GM12891 (cell line): ENCODE measurements around the gene NPM1.

ENCODE experiments used
- PAX5 ChIP-seq: IDR thresholded peaks from 2 replicates; pipeline ENCODE4 v1.6.1; 2011; ENCODE audit warnings: low read length, moderate library complexity, mild to moderate bottlenecking; ENCODE audit not compliant: insufficient read depth, severe bottlenecking
- POLR2A ChIP-seq: IDR thresholded peaks from 2 replicates; pipeline ENCODE4 v1.6.1; 2011; ENCODE audit warnings: low read depth, low read length, control low read depth
- POLR2AphosphoS5 ChIP-seq: IDR thresholded peaks from 2 replicates; pipeline ENCODE4 v1.6.1; 2011; ENCODE audit warnings: low read depth, low read length, control low read depth
- POU2F2 ChIP-seq: IDR thresholded peaks from 2 replicates; pipeline ENCODE4 v1.6.1; 2011; ENCODE audit warnings: low read depth, mild to moderate bottlenecking, control low read depth, low read length, moderate library complexity
- SPI1 ChIP-seq: IDR thresholded peaks from 2 replicates; pipeline ENCODE4 v1.6.1; 2011; ENCODE audit warnings: low read depth, low read length, control low read depth
- TAF1 ChIP-seq: IDR thresholded peaks from 2 replicates; pipeline ENCODE4 v1.6.1; 2011; ENCODE audit warnings: low read depth, low read length, control low read depth

DNA sequence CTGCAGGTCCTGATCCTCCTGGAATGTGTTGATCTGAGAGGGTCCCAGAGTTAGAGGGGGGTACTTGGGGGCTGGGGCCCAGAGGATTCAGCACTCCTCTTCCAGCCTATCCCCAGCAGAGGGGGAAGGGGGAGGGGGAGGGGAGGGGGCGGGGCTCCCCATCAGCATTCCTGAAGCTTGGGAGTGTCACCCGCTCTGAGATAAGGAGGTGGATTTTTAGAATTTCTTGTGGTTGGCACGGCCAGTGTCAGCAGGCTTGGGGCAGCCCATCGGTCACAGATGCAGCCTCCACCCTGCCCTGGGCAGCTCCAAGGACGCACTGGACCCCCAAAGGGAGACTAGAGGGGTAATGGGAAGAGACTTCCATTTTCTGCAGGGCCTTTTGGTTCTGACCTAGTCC is 37.1 kb downstream of the NPM1 start:
- TF ChIP-seq POLR2AphosphoS5 (no peak), POLR2A (no peak), SPI1 (no peak), POU2F2 (no peak), PAX5 (no peak), TAF1 (no peak)
